K562 (cell line): Measurements from ENCODE around the gene OR2Y1. TPM values are rescaled to one million over a fixed set of nuclear protein-coding genes. Genes with fewer than 3 reads are reported as not detected.

ENCODE experiments used
- ARNT ChIP-seq, 2 experiments: fragments of 450-650 bp; IDR thresholded peaks; 2 replicates each; pipeline ENCODE4 v1.6.1; 2016; ENCODE audit warnings: mild to moderate bottlenecking in 1 of 2
- ATF7 ChIP-seq: fragments of 450-650 bp; IDR thresholded peaks from 2 replicates; pipeline ENCODE4 v1.7.1; 2014; ENCODE audit warnings: mild to moderate bottlenecking, moderate library complexity
- BCOR ChIP-seq: fragments of 450-650 bp; IDR thresholded peaks from 2 replicates; pipeline ENCODE4 v1.6.1; 2016
- CEBPG ChIP-seq, 3 experiments: fragments of 200-800 bp in 1 of 3; sonication (Bioruptor generic) in 1 of 3; sonication (generic) in 1 of 3; formaldehyde crosslinking in 1 of 3; IDR thresholded peaks in 2 of 3; conservative IDR thresholded peaks in 1 of 3; 2 replicates each; pipeline versions ENCODE4 v1.6.1 to v1.8.0; 2016 to 2022; ENCODE audit warnings: missing compliant biosample characterization in 2 of 3, missing genetic modification characterization in 2 of 3, mild to moderate bottlenecking in 1 of 3, missing genetic modification reagents in 1 of 3
- CHAMP1 ChIP-seq: fragments of 450-650 bp; IDR thresholded peaks from 2 replicates; pipeline ENCODE4 v1.6.1; 2016; ENCODE audit warnings: mild to moderate bottlenecking
- CXXC5 ChIP-seq: fragments of 250-450 bp; sonication (Bioruptor Pico); IDR thresholded peaks from 2 replicates; pipeline ENCODE4 v1.8.0; 2022; ENCODE audit warnings: inconsistent platforms, mild to moderate bottlenecking, moderate library complexity
- EP400 ChIP-seq: fragments of 450-650 bp; IDR thresholded peaks from 2 replicates; pipeline ENCODE4 v1.6.1; 2017; ENCODE audit warnings: antibody characterized with exemption, mild to moderate bottlenecking, moderate library complexity
- HMGN3 ChIP-seq: IDR thresholded peaks from 2 replicates; pipeline ENCODE4 v1.6.1; 2011; ENCODE audit warnings: borderline replicate concordance, low read depth, mild to moderate bottlenecking, mixed read lengths, low read length; ENCODE audit not compliant: insufficient read length; ENCODE audit errors: extremely low read depth
- KLF16 ChIP-seq: IDR thresholded peaks from 2 replicates; pipeline ENCODE4 v1.6.1; 2016; ENCODE audit warnings: antibody characterized with exemption
- MLX ChIP-seq, 2 experiments: fragments of 450-650 bp in 1 of 2; sonication (generic) in 1 of 2; formaldehyde crosslinking; conservative IDR thresholded peaks; 2 replicates each; pipeline versions ENCODE4 v1.4.0 to v1.8.1; 2020 to 2022; ENCODE audit warnings: mild to moderate bottlenecking in 1 of 2, missing genetic modification reagents in 1 of 2
- NCOA1 ChIP-seq: fragments of 450-650 bp; IDR thresholded peaks from 2 replicates; pipeline ENCODE4 v1.6.1; 2016; ENCODE audit warnings: low read depth
- NFIC ChIP-seq: fragments of 450-650 bp; IDR thresholded peaks from 2 replicates; pipeline ENCODE4 v1.6.1; 2017; ENCODE audit warnings: mild to moderate bottlenecking, inconsistent platforms
- PML ChIP-seq: IDR thresholded peaks from 2 replicates; pipeline ENCODE4 v1.6.1; 2012; ENCODE audit warnings: low read length, inconsistent platforms
- SMARCE1 ChIP-seq: fragments of 450-650 bp; IDR thresholded peaks from 2 replicates; pipeline ENCODE4 v1.7.1; 2016; ENCODE audit warnings: mild to moderate bottlenecking
- TBL1XR1 ChIP-seq, 2 experiments: IDR thresholded peaks; 2 replicates each; pipeline ENCODE4 v1.6.1; 2012; ENCODE audit warnings: improper control_type of control experiment in 2 of 2, low read length in 2 of 2, mild to moderate bottlenecking in 1 of 2
- ZFX ChIP-seq: sonication (generic); formaldehyde crosslinking; IDR thresholded peaks from 2 replicates; pipeline ENCODE4 v1.8.0; 2022; ENCODE audit warnings: mild to moderate bottlenecking, missing genetic modification reagents, moderate library complexity
- ZKSCAN8 ChIP-seq: fragments of 200-800 bp; sonication (Bioruptor generic); IDR thresholded peaks from 2 replicates; pipeline ENCODE4 v1.6.1; 2016; ENCODE audit warnings: missing genetic modification characterization, missing compliant biosample characterization
- ZNF589 ChIP-seq: fragments of 200-800 bp; sonication (Bioruptor generic); IDR thresholded peaks from 2 replicates; pipeline ENCODE4 v1.6.1; 2016; ENCODE audit warnings: low read depth, missing genetic modification characterization, missing compliant biosample characterization
- ZNF592 ChIP-seq: fragments of 450-650 bp; IDR thresholded peaks from 2 replicates; pipeline ENCODE4 v1.6.1; 2017; ENCODE audit warnings: antibody characterized with exemption, mild to moderate bottlenecking
- polyA plus RNA-seq, 8 experiments: library from polyadenylated mRNA; depleted of rRNA in 4 of 8; stranded (reverse) in 5 of 8; unstranded in 3 of 8; fragments of >200 nt; fragmentation: Nextera tagmentation in 2 of 8; fragmentation: Illumina TruSeq in 1 of 8; extraction: Ambion mirVana in 2 of 8; extraction: Trizol in 1 of 8; gene quantifications; 2 replicates each; pipeline versions ENCODE4 v1.2.1 to v1.2.3, GENCODE V29; 2011 to 2014; ENCODE audit warnings: inconsistent platforms in 1 of 8, missing spikeins in 1 of 8
- total RNA-seq, 7 experiments: library from RNA; depleted of rRNA in 6 of 7; stranded (reverse); fragments of >200 nt in 6 of 7; fragmentation: Illumina TruSeq in 2 of 7; extraction: Trizol in 2 of 7; gene quantifications; 2 replicates each; pipeline versions ENCODE4 v1.2.1 to v1.2.3, GENCODE V29; 2011 to 2021; ENCODE audit warnings: low replicate concordance in 1 of 7

OR2Y1 gene
- total and polyA plus RNA-seq, 9 of the 15 experiments (the other 6 are each of a cell fraction or from before 2014, with no cell fraction given) = not detected

- TF ChIP-seq MLX (CRISPR knock-in tag; conservative IDR thresholded peaks at IDR 0.05) = peak in 1 of 2 experiments; percentile 82; a peak in 1 of 4 replicates
- TF ChIP-seq ZNF592 = peak; percentile 26; the same call in 1 of the 2 replicates
- peak; percentile 17 for TF ChIP-seq HMGN3
- peak; percentile 90 for TF ChIP-seq KLF16
- TF ChIP-seq SMARCE1 = peak; percentile 92
- 0 out of 2 replicates have a peak, but pooled peaks have one; percentile 46 for TF ChIP-seq ZKSCAN8 (CRISPR knock-in tag)
- TF ChIP-seq NCOA1 = peak; percentile 73; the same call in 1 of the 2 replicates
- TF ChIP-seq PML = peak; percentile 79
- TF ChIP-seq ZNF589 (CRISPR knock-in tag) = peak; percentile 64; the same call in 1 of the 2 replicates
- peak in 1 of 2 experiments; percentile 57; a peak in 2 of 4 replicates for TF ChIP-seq TBL1XR1 (IDR thresholded peaks at IDR 0.05; ENCODE audit: low read length in 2 of 2)
- peak; percentile 69; the same call in 1 of the 2 replicates for TF ChIP-seq CHAMP1
- TF ChIP-seq BCOR = peak; percentile 45
- peak; percentile 74 for TF ChIP-seq CXXC5
- TF ChIP-seq ZFX (CRISPR knock-in tag) = peak; percentile 68; the same call in 1 of the 2 replicates
- TF ChIP-seq CEBPG (CRISPR knock-in tag; IDR thresholded peaks at IDR 0.05) = peak; percentile 72
- TF ChIP-seq CEBPG (tag; conservative IDR thresholded peaks at IDR 0.05 in 1 of 2, IDR thresholded peaks at IDR 0.05 in 1 of 2) = peak in 1 of 2 experiments; percentile 88; a peak in 2 of 4 replicates
- peak; percentile 87 for TF ChIP-seq NFIC
- peak; percentile 23; the same call in 1 of the 2 replicates for TF ChIP-seq EP400
- TF ChIP-seq ARNT (IDR thresholded peaks at IDR 0.05) = peak; percentile 74 to 90; a peak in 3 of 4 replicates
- TF ChIP-seq ATF7 = peak; percentile 72; the same call in 1 of the 2 replicates
Measured at GRCh38 chr5:180781900-180782326, 42.1 kb upstream of the OR2Y1 start (continued).
